ENCODE data around the gene ATG7.

DNA sequence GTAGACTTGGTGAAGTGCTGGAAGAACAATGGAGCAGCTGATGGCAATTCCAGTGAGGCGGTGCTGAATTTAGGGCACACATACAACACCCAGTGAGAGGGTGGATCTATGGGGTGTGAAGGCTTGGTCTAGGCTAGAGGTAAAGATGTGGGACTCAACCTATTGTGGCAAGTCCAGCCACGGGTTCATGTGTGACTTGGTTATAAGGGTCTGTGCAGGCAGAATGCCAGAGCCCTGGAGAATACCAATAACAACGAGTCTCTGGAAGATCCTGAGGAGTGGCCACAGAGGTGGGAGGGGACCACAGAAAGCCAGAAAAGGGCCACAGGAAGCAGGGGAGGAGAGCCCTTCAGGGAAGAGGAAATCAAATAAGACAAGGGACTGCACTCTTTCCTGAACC is 316.6 kb downstream of the ATG7 start:
- TF ChIP-seq POLR2A (IDR thresholded peaks at IDR 0.05): no peak
- TF ChIP-seq, protein P1, sequence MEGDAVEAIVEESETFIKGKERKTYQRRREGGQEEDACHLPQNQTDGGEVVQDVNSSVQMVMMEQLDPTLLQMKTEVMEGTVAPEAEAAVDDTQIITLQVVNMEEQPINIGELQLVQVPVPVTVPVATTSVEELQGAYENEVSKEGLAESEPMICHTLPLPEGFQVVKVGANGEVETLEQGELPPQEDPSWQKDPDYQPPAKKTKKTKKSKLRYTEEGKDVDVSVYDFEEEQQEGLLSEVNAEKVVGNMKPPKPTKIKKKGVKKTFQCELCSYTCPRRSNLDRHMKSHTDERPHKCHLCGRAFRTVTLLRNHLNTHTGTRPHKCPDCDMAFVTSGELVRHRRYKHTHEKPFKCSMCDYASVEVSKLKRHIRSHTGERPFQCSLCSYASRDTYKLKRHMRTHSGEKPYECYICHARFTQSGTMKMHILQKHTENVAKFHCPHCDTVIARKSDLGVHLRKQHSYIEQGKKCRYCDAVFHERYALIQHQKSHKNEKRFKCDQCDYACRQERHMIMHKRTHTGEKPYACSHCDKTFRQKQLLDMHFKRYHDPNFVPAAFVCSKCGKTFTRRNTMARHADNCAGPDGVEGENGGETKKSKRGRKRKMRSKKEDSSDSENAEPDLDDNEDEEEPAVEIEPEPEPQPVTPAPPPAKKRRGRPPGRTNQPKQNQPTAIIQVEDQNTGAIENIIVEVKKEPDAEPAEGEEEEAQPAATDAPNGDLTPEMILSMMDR (IDR thresholded peaks at IDR 0.05): no peak
